HEK293T (cell line): ENCODE data around the gene SOCS4.

Experiments
- BHLHE40 ChIP-seq: fragments of 450-650 bp; IDR thresholded peaks from 2 replicates; pipeline ENCODE4 v1.6.1; 2016; ENCODE audit warnings: mild to moderate bottlenecking, moderate library complexity, borderline replicate concordance
- FOXA1 ChIP-seq: fragments of 450-650 bp; IDR thresholded peaks from 2 replicates; pipeline ENCODE4 v1.6.1; 2016; ENCODE audit warnings: mild to moderate bottlenecking
- FOXK2 ChIP-seq: fragments of 450-650 bp; IDR thresholded peaks from 2 replicates; pipeline ENCODE4 v1.6.1; 2016; ENCODE audit warnings: mild to moderate bottlenecking
- FOXM1 ChIP-seq: fragments of 450-650 bp; IDR thresholded peaks from 2 replicates; pipeline ENCODE4 v1.6.1; 2017; ENCODE audit warnings: mild to moderate bottlenecking, borderline replicate concordance
- L3MBTL2 ChIP-seq: fragments of 450-650 bp; conservative IDR thresholded peaks from 2 replicates; pipeline ENCODE4 v1.6.1; 2016; ENCODE audit warnings: mild to moderate bottlenecking
- PKNOX1 ChIP-seq: fragments of 450-650 bp; IDR thresholded peaks from 2 replicates; pipeline ENCODE4 v1.6.1; 2016
- SP1 ChIP-seq: fragments of 450-650 bp; IDR thresholded peaks from 2 replicates; pipeline ENCODE4 v1.6.1; 2017
- SUZ12 ChIP-seq: fragments of 450-650 bp; IDR thresholded peaks from 2 replicates; pipeline ENCODE4 v1.6.1; 2016; ENCODE audit warnings: mild to moderate bottlenecking
- ZNF384 ChIP-seq: fragments of 450-650 bp; IDR thresholded peaks from 2 replicates; pipeline ENCODE4 v1.6.1; 2016

DNA sequence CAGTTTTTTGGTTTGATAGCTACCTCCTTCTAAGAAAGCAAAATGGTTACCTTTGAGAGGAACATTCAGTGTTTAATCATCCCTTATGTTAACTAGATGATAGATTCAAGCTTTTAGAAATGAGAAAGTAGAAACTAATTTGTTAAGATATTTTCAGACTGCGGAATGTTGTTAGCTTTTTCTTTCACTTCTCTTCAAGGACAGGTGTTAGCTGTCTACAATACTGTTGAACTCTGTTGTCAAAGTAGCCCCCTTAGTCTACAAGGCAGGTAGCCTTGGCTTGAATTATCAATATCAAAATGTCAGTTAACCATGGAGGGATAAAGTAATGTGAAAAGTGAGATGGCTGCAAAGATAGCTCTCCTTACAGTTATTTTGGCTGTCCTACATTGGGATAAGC is 39.2 kb downstream of the SOCS4 start:
- TF ChIP-seq SP1 (no peak), FOXA1 (no peak), L3MBTL2 (no peak), ZNF384 (no peak), FOXK2 (no peak), PKNOX1 (no peak), SUZ12 (no peak), BHLHE40 (no peak), FOXM1 (no peak)
